ENCODE measurements around the gene PMM2.
A peak's percentile ranks its signal among the peaks of the same experiment; 100 is the strongest.
"Not testable (repeated sequence)": the region's sequence is repeated elsewhere in the genome, so short reads cannot be mapped to it uniquely, and the experiment has no call there.

The PMM2 gene

GRCh38 chr16:8818504-8819270, 21.0 kb downstream of the PMM2 start:
- no peak for DNase-seq (ENCODE audit: low spot score)

GRCh38 chr16:8819411-8820034, 21.9 kb downstream of the PMM2 start:
- no peak for DNase-seq (ENCODE audit: low spot score)

- DNase-seq (ENCODE audit: low spot score) = no peak
These were observed 24.8 kb downstream of the PMM2 start for GRCh38 chr16:8822403-8822802.

- no peak for DNase-seq (ENCODE audit: low spot score)
These were observed 28.7 kb downstream of the PMM2 start for GRCh38 chr16:8826278-8826879.

GRCh38 chr16:8828541-8829165, 31.0 kb downstream of the PMM2 start:
- DNase-seq (ENCODE audit: low spot score) = no peak

- DNase-seq (ENCODE audit: low spot score) = no peak
These were observed 33.8 kb downstream of the PMM2 start for GRCh38 chr16:8831450-8831849.

GRCh38 chr16:8831871-8832716, 34.5 kb downstream of the PMM2 start:
- no peak for DNase-seq (ENCODE audit: low spot score)

GRCh38 chr16:8832717-8833105, 35.1 kb downstream of the PMM2 start:
- DNase-seq (ENCODE audit: low spot score) = no peak

GRCh38 chr16:8836797-8837196, 39.2 kb downstream of the PMM2 start:
- DNase-seq (ENCODE audit: low spot score) = not testable (repeated sequence)

- DNase-seq (ENCODE audit: low spot score) = not testable (repeated sequence)
These were observed 40.0 kb downstream of the PMM2 start for GRCh38 chr16:8837594-8837993.

GRCh38 chr16:8842016-8842415, 44.4 kb downstream of the PMM2 start:
- not testable (repeated sequence) for DNase-seq (ENCODE audit: low spot score)

GRCh38 chr16:8843296-8843695, 45.7 kb downstream of the PMM2 start:
- DNase-seq (ENCODE audit: low spot score) = not testable (repeated sequence)

GRCh38 chr16:8845699-8846298, 48.2 kb downstream of the PMM2 start:
- DNase-seq (ENCODE audit: low spot score) = no peak

GRCh38 chr16:8846401-8846932, 48.8 kb downstream of the PMM2 start:
- no peak for DNase-seq (ENCODE audit: low spot score)

- no peak for DNase-seq (ENCODE audit: low spot score)
These were observed 49.5 kb downstream of the PMM2 start for GRCh38 chr16:8847145-8847544.

GRCh38 chr16:8847623-8848022, 50.0 kb downstream of the PMM2 start:
- no peak for DNase-seq (ENCODE audit: low spot score)

- DNase-seq (ENCODE audit: low spot score) = no peak
These were observed 50.7 kb downstream of the PMM2 start for GRCh38 chr16:8848231-8848938.

- peak; percentile 84 for DNase-seq (ENCODE audit: low spot score)
These were observed 51.3 kb downstream of the PMM2 start for GRCh38 chr16:8848939-8849391.

GRCh38 chr16:8849411-8850011, 51.9 kb downstream of the PMM2 start:
- DNase-seq (ENCODE audit: low spot score) = no peak

GRCh38 chr16:8850279-8850885, 52.7 kb downstream of the PMM2 start:
- peak; percentile 80 for DNase-seq (ENCODE audit: low spot score)
